GM23338 (cell line): ENCODE results near the gene PBX3. TPM values are rescaled to one million over a fixed set of nuclear protein-coding genes. Genes with fewer than 3 reads are reported as not detected.

Experiments used
- ATAC-seq: fragments of 200-7000 bp; cut with Tn5 transposase; 3 replicates; pipeline ENCODE4 v1.9.1; 2020
- DNase-seq: peaks from one replicate; pipeline ENCODE4 v3.0.0-alpha.2; 2015; ENCODE audit warnings: low spot score
- H2AFZ ChIP-seq: fragments of 200-600 bp; sonication (generic); 2 replicates; pipeline ENCODE4 v1.8.0; 2016; ENCODE audit warnings: antibody characterized with exemption, mild to moderate bottlenecking, moderate library complexity
- H3F3A ChIP-seq: fragments of 200-600 bp; sonication (generic); replicated peaks from 2 replicates; pipeline ENCODE4 v1.8.0; 2017; ENCODE audit warnings: antibody characterized with exemption, mixed run types, low read depth
- H3K27ac ChIP-seq: fragments of 200-600 bp; sonication (generic); 2 replicates; pipeline ENCODE4 v1.6.1; 2016; ENCODE audit warnings: low read depth
- H3K27me3 ChIP-seq: fragments of 200-600 bp; sonication (generic); 2 replicates; pipeline ENCODE4 v1.8.0; 2016; ENCODE audit warnings: mild to moderate bottlenecking, mixed run types, moderate library complexity; ENCODE audit not compliant: insufficient read depth
- H3K36me3 ChIP-seq: fragments of 200-600 bp; sonication (generic); 2 replicates; pipeline ENCODE4 v1.8.0; 2016; ENCODE audit warnings: mild to moderate bottlenecking; ENCODE audit not compliant: insufficient read depth
- H3K4me1 ChIP-seq: fragments of 200-600 bp; sonication (generic); 2 replicates; pipeline ENCODE4 v1.8.0; 2016; ENCODE audit warnings: mild to moderate bottlenecking, moderate library complexity; ENCODE audit not compliant: insufficient read depth
- H3K4me2 ChIP-seq: fragments of 200-600 bp; sonication (generic); 2 replicates; pipeline ENCODE4 v1.7.1; 2017; ENCODE audit warnings: mixed run types
- H3K4me3 ChIP-seq: fragments of 200-600 bp; sonication (generic); 2 replicates; pipeline ENCODE4 v1.6.1; 2016; ENCODE audit warnings: mixed run types
- H3K79me2 ChIP-seq: fragments of 200-600 bp; sonication (generic); replicated peaks from 2 replicates; pipeline ENCODE4 v1.8.0; 2017; ENCODE audit warnings: mild to moderate bottlenecking; ENCODE audit not compliant: insufficient read depth
- H3K9me2 ChIP-seq: fragments of 200-600 bp; sonication (generic); 2 replicates; pipeline ENCODE4 v1.8.0; 2017; ENCODE audit not compliant: insufficient read depth
- H4K20me1 ChIP-seq: fragments of 200-600 bp; sonication (generic); replicated peaks from 2 replicates; pipeline ENCODE4 v1.8.0; 2017; ENCODE audit warnings: mild to moderate bottlenecking; ENCODE audit not compliant: insufficient read depth
- H3K27ac Mint-ChIP-seq: 2 replicates; pipeline ENCODE4 v1.8.0; 2020; ENCODE audit warnings: inconsistent platforms, mild to moderate bottlenecking, moderate library complexity, mixed read lengths
- H3K27me3 Mint-ChIP-seq: 3 replicates; pipeline ENCODE4 v1.8.0; 2022; ENCODE audit warnings: low read depth, mild to moderate bottlenecking, moderate library complexity, mixed read lengths, inconsistent platforms; ENCODE audit not compliant: insufficient read depth, poor library complexity
- H3K36me3 Mint-ChIP-seq: 3 replicates; pipeline ENCODE4 v1.8.0; 2021; ENCODE audit warnings: low read depth, mild to moderate bottlenecking, inconsistent platforms, moderate library complexity, mixed read lengths
- H3K4me1 Mint-ChIP-seq: 3 replicates; pipeline ENCODE4 v1.8.0; 2020; ENCODE audit warnings: mild to moderate bottlenecking, inconsistent platforms, mixed read lengths
- H3K4me3 Mint-ChIP-seq: 3 replicates; pipeline ENCODE4 v1.8.0; 2021; ENCODE audit warnings: moderate library complexity, mild to moderate bottlenecking, inconsistent platforms, mixed read lengths
- H3K9me3 Mint-ChIP-seq: 3 replicates; pipeline ENCODE4 v1.8.0; 2020; ENCODE audit warnings: moderate library complexity, mild to moderate bottlenecking, inconsistent platforms, mixed read lengths
- CREB1 ChIP-seq: fragments of 250-450 bp; sonication (Bioruptor Pico); IDR thresholded peaks from 2 replicates; pipeline ENCODE4 v1.5.0; 2020; ENCODE audit warnings: low read depth, mild to moderate bottlenecking, moderate library complexity
- EZH2 ChIP-seq: fragments of 200-600 bp; sonication (generic); IDR thresholded peaks from one replicate; pipeline ENCODE4 v1.8.0; 2017; ENCODE audit warnings: antibody characterized with exemption, mild to moderate bottlenecking, low read depth; ENCODE audit not compliant: unreplicated experiment
- EZH2phosphoT487 ChIP-seq: fragments of 200-600 bp; sonication (generic); IDR thresholded peaks from one replicate; pipeline ENCODE4 v1.8.1; 2018; ENCODE audit warnings: antibody characterized with exemption; ENCODE audit not compliant: unreplicated experiment
- JUNB ChIP-seq: IDR thresholded peaks from one replicate; pipeline ENCODE4 v1.6.1; 2016; ENCODE audit warnings: antibody characterized with exemption; ENCODE audit not compliant: unreplicated experiment
- NANOG ChIP-seq: IDR thresholded peaks from 2 replicates; pipeline ENCODE4 v1.6.1; 2016; ENCODE audit warnings: antibody characterized with exemption, borderline replicate concordance
- POLR2AphosphoS5 ChIP-seq: IDR thresholded peaks from 2 replicates; pipeline ENCODE4 v1.6.1; 2016; ENCODE audit warnings: antibody characterized with exemption, low read depth
- STAT1 ChIP-seq: IDR thresholded peaks from one replicate; pipeline ENCODE4 v1.6.1; 2016; ENCODE audit warnings: antibody characterized with exemption; ENCODE audit not compliant: unreplicated experiment
- ZNF114 ChIP-seq: fragments of 250-450 bp; sonication (Bioruptor Pico); IDR thresholded peaks from 2 replicates; pipeline ENCODE4 v1.5.0; 2020; ENCODE audit warnings: mild to moderate bottlenecking, moderate library complexity
- ZNF331 ChIP-seq: fragments of 250-450 bp; sonication (Bioruptor Pico); IDR thresholded peaks from 2 replicates; pipeline ENCODE4 v1.5.0; 2020; ENCODE audit warnings: low read depth, mild to moderate bottlenecking, moderate library complexity
- polyA plus RNA-seq: library from polyadenylated mRNA; unstranded; fragments of >200 nt; fragmentation: Nextera tagmentation; extraction: Ambion mirVana; gene quantifications from 2 replicates; pipeline ENCODE4 v1.2.1, GENCODE V29; 2016
- total RNA-seq: library from RNA; depleted of rRNA; stranded (reverse); fragments of >200 nt; shearing (Covaris generic); gene quantifications from 2 replicates; pipeline ENCODE4 v1.2.3, GENCODE V29; 2014
- TF ChIP-seq, protein P1 (sequence below): fragments of 250-450 bp; sonication (Bioruptor Pico); IDR thresholded peaks from 2 replicates; pipeline ENCODE4 v1.5.0; 2020; ENCODE audit warnings: mild to moderate bottlenecking, moderate library complexity
- TF ChIP-seq, protein P2 (sequence below), 2 experiments: fragments of 200-600 bp in 1 of 2; sonication (generic) in 1 of 2; conservative IDR thresholded peaks; 2 replicates each; pipeline versions ENCODE4 v1.5.1 to v1.6.1; 2016 to 2017; ENCODE audit warnings: antibody characterized with exemption in 2 of 2, low read depth in 2 of 2, mild to moderate bottlenecking in 2 of 2, moderate library complexity in 1 of 2
- TF ChIP-seq, protein P3 (sequence below): IDR thresholded peaks from one replicate; pipeline ENCODE4 v1.6.1; 2018; ENCODE audit warnings: antibody characterized with exemption; ENCODE audit not compliant: unreplicated experiment
- TF ChIP-seq, protein P4 (sequence below): IDR thresholded peaks from 2 replicates; pipeline ENCODE4 v1.6.1; 2016; ENCODE audit warnings: antibody characterized with exemption

PBX3 gene
- total and polyA plus RNA-seq, 2 experiments from 2014 or later: 28.9 to 50.5 TPM

DNA sequence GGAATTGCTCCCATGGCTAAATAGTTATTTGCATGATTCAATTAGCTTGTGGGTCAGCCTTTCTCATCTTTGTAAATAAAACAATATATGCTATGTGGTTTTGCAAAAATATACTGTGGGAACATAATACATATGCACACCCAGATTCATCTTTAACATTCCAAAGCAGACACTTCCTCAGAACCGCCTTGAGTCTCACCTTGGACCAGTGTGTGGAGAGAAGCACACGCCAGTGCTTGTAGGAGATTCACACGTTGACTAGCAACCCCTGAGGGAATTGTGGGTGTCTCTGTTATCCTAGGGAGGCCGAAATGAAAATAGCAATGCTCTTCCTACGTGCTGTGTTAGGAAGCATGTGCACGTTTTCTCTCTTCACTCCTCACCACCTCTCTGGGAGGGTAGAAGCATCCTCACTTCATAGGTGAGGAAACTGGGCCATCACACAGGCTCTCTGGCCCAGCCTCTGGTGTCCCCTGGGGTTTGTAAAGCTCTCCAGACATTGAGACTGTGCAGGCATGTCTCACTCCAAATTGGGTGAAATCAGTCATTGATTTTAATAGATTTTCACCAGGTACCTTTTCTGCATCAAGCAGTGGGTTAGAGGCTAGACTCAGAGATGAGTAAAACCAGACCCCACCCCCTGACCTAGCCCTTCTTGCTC lies 221.7 kb downstream of the PBX3 start:
- H3K4me1 Mint-ChIP-seq: no peaks in the 10 kb centered on the region
- Histone ChIP-seq H2AFZ (no peak overlapping the region), H3K9me2 (no peaks in the 10 kb centered on the region), H3K4me1 (no peaks in the 10 kb centered on the region), H3K36me3 (no peaks in the 10 kb centered on the region), H4K20me1 (peaks cover 4% of the 10 kb centered on the region; the same call in 1 of the 2 replicates), H3K4me3 (no peak overlapping the region), H3F3A (no peaks in the 10 kb centered on the region), H3K27me3 (no peaks in the 10 kb centered on the region), H3K79me2 (no peaks in the 10 kb centered on the region), H3K4me2 (no peak overlapping the region), H3K27ac (no peak overlapping the region)
- H3K27me3 Mint-ChIP-seq: no peaks in the 10 kb centered on the region
- peaks cover 8% of the 10 kb centered on the region; the same call in 2 of the 3 replicates for H3K36me3 Mint-ChIP-seq
- no peak for ATAC-seq
- H3K9me3 Mint-ChIP-seq: no peaks in the 10 kb centered on the region; the same call in 1 of the 3 replicates
- H3K4me3 Mint-ChIP-seq: no peak overlapping the region
- TF ChIP-seq, protein P1, sequence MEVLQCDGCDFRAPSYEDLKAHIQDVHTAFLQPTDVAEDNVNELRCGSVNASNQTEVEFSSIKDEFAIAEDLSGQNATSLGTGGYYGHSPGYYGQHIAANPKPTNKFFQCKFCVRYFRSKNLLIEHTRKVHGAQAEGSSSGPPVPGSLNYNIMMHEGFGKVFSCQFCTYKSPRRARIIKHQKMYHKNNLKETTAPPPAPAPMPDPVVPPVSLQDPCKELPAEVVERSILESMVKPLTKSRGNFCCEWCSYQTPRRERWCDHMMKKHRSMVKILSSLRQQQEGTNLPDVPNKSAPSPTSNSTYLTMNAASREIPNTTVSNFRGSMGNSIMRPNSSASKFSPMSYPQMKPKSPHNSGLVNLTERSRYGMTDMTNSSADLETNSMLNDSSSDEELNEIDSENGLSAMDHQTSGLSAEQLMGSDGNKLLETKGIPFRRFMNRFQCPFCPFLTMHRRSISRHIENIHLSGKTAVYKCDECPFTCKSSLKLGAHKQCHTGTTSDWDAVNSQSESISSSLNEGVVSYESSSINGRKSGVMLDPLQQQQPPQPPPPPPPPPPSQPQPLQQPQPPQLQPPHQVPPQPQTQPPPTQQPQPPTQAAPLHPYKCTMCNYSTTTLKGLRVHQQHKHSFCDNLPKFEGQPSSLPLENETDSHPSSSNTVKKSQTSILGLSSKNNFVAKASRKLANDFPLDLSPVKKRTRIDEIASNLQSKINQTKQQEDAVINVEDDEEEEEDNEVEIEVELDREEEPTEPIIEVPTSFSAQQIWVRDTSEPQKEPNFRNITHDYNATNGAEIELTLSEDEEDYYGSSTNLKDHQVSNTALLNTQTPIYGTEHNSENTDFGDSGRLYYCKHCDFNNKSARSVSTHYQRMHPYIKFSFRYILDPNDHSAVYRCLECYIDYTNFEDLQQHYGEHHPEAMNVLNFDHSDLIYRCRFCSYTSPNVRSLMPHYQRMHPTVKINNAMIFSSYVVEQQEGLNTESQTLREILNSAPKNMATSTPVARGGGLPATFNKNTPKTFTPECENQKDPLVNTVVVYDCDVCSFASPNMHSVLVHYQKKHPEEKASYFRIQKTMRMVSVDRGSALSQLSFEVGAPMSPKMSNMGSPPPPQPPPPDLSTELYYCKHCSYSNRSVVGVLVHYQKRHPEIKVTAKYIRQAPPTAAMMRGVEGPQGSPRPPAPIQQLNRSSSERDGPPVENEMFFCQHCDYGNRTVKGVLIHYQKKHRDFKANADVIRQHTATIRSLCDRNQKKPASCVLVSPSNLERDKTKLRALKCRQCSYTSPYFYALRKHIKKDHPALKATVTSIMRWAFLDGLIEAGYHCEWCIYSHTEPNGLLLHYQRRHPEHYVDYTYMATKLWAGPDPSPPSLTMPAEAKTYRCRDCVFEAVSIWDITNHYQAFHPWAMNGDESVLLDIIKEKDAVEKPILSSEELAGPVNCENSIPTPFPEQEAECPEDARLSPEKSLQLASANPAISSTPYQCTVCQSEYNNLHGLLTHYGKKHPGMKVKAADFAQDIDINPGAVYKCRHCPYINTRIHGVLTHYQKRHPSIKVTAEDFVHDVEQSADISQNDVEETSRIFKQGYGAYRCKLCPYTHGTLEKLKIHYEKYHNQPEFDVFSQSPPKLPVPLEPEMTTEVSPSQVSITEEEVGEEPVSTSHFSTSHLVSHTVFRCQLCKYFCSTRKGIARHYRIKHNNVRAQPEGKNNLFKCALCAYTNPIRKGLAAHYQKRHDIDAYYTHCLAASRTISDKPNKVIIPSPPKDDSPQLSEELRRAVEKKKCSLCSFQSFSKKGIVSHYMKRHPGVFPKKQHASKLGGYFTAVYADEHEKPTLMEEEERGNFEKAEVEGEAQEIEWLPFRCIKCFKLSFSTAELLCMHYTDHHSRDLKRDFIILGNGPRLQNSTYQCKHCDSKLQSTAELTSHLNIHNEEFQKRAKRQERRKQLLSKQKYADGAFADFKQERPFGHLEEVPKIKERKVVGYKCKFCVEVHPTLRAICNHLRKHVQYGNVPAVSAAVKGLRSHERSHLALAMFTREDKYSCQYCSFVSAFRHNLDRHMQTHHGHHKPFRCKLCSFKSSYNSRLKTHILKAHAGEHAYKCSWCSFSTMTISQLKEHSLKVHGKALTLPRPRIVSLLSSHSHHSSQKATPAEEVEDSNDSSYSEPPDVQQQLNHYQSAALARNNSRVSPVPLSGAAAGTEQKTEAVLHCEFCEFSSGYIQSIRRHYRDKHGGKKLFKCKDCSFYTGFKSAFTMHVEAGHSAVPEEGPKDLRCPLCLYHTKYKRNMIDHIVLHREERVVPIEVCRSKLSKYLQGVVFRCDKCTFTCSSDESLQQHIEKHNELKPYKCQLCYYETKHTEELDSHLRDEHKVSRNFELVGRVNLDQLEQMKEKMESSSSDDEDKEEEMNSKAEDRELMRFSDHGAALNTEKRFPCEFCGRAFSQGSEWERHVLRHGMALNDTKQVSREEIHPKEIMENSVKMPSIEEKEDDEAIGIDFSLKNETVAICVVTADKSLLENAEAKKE (CRISPR knock-in tag): no peak
- no peak for TF ChIP-seq JUNB
- TF ChIP-seq, protein P2, sequence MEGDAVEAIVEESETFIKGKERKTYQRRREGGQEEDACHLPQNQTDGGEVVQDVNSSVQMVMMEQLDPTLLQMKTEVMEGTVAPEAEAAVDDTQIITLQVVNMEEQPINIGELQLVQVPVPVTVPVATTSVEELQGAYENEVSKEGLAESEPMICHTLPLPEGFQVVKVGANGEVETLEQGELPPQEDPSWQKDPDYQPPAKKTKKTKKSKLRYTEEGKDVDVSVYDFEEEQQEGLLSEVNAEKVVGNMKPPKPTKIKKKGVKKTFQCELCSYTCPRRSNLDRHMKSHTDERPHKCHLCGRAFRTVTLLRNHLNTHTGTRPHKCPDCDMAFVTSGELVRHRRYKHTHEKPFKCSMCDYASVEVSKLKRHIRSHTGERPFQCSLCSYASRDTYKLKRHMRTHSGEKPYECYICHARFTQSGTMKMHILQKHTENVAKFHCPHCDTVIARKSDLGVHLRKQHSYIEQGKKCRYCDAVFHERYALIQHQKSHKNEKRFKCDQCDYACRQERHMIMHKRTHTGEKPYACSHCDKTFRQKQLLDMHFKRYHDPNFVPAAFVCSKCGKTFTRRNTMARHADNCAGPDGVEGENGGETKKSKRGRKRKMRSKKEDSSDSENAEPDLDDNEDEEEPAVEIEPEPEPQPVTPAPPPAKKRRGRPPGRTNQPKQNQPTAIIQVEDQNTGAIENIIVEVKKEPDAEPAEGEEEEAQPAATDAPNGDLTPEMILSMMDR (conservative IDR thresholded peaks at IDR 0.05; ENCODE audit: low read depth in 2 of 2): no peak
- TF ChIP-seq EZH2: no peak
- TF ChIP-seq ZNF331 (CRISPR knock-in tag): no peak
- no peak for TF ChIP-seq NANOG
- TF ChIP-seq POLR2AphosphoS5: no peak
- no peak for TF ChIP-seq CREB1 (CRISPR knock-in tag)
- TF ChIP-seq, protein P3, sequence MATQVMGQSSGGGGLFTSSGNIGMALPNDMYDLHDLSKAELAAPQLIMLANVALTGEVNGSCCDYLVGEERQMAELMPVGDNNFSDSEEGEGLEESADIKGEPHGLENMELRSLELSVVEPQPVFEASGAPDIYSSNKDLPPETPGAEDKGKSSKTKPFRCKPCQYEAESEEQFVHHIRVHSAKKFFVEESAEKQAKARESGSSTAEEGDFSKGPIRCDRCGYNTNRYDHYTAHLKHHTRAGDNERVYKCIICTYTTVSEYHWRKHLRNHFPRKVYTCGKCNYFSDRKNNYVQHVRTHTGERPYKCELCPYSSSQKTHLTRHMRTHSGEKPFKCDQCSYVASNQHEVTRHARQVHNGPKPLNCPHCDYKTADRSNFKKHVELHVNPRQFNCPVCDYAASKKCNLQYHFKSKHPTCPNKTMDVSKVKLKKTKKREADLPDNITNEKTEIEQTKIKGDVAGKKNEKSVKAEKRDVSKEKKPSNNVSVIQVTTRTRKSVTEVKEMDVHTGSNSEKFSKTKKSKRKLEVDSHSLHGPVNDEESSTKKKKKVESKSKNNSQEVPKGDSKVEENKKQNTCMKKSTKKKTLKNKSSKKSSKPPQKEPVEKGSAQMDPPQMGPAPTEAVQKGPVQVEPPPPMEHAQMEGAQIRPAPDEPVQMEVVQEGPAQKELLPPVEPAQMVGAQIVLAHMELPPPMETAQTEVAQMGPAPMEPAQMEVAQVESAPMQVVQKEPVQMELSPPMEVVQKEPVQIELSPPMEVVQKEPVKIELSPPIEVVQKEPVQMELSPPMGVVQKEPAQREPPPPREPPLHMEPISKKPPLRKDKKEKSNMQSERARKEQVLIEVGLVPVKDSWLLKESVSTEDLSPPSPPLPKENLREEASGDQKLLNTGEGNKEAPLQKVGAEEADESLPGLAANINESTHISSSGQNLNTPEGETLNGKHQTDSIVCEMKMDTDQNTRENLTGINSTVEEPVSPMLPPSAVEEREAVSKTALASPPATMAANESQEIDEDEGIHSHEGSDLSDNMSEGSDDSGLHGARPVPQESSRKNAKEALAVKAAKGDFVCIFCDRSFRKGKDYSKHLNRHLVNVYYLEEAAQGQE: no peak
- TF ChIP-seq, protein P4, sequence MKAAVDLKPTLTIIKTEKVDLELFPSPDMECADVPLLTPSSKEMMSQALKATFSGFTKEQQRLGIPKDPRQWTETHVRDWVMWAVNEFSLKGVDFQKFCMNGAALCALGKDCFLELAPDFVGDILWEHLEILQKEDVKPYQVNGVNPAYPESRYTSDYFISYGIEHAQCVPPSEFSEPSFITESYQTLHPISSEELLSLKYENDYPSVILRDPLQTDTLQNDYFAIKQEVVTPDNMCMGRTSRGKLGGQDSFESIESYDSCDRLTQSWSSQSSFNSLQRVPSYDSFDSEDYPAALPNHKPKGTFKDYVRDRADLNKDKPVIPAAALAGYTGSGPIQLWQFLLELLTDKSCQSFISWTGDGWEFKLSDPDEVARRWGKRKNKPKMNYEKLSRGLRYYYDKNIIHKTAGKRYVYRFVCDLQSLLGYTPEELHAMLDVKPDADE: no peak
- TF ChIP-seq EZH2phosphoT487: no peak
- no peak for TF ChIP-seq ZNF114
- TF ChIP-seq STAT1: no peak
- no peak overlapping the region for H3K27ac Mint-ChIP-seq
- no peak for DNase-seq
